ENCODE measurements around the gene NFIA. TPM values are rescaled to one million over a fixed set of nuclear protein-coding genes. Genes with fewer than 3 reads are reported as not detected.

NFIA gene
- total and polyA plus RNA-seq, 10 of the 15 experiments (the other 5 are each of a cell fraction or from before 2014, with no cell fraction given): 0.10 to 0.16 TPM; not detected in 8

DNA sequence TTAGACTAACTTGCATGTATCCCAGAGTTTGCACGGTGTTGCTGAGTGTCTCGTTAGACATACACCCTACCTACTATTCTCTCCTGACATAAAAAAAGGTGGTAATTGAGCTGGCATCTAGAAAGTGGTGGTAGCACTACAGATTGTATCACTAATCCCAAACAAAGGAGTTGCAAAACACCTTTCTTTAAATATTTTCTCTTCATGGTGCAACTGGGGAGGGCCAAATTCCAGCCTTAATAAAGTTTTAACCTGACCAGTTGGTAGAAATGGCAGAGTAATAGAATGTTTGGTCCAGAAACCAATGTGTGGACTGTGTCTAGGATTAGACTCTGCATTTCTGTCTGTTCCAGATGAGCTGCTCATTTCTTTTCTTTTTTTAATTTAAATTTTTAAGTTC lies 40.0 kb downstream of the NFIA start:
- BruUV-seq (replicated peaks): no TSS peak
- POLR2A ChIA-PET: no interaction called here
- no peak overlapping the region for H3K4me2 ChIP-seq (ENCODE audit: control insufficient read depth, insufficient read depth)

More for the DNA sequence above, 40.0 kb downstream of the NFIA start:
- no peak overlapping the region for H3K4me3 ChIP-seq
- ChIA-PET CTCF (no interaction called here), RAD21 (ENCODE audit: unreplicated experiment) (no interaction called here), SMC1A (ENCODE audit: uncharacterized antibody, unreplicated experiment) (no interaction called here)
- no peak overlapping the region for H2AFZ ChIP-seq (ENCODE audit: control insufficient read depth, low read depth, low read length)
- no peaks in the 10 kb centered on the region for H4K20me1 ChIP-seq (ENCODE audit: control insufficient read depth, insufficient read depth)
- DNase-seq (ENCODE audit: low read depth, low spot score) (no peak), FAIRE-seq (no peak), ATAC-seq (no peak)
- in situ Hi-C loops (cut with MboI) (no loop called here), intact Hi-C loops (cut with micrococcal nuclease; ENCODE audit: unreplicated experiment) (no loop called here)
- H3K79me2 ChIP-seq (ENCODE audit: control insufficient read depth, insufficient read depth, low read length): no peaks in the 10 kb centered on the region
- WGBS (ENCODE audit: insufficient coverage, insufficient replicate concordance, low lambda C conversion rate, missing lambda C conversion rate): 0% methylated on average over 2 of the region's 2 CpGs
- TF ChIP-seq ZZZ3 (IDR thresholded peaks at IDR 0.05; ENCODE audit: control insufficient read depth, insufficient read length, low read depth) (no peak), BCLAF1 (IDR thresholded peaks at IDR 0.05) (no peak), POLR2AphosphoS5 (IDR thresholded peaks at IDR 0.05; ENCODE audit: low read length) (no peak), CEBPZ (IDR thresholded peaks at IDR 0.05; ENCODE audit: low read depth, low read length) (no peak), MEF2B (IDR thresholded peaks at IDR 0.05; ENCODE audit: partially characterized antibody, poor library complexity, severe bottlenecking) (no peak), ETV6 (conservative IDR thresholded peaks at IDR 0.05 in 1 of 2, IDR thresholded peaks at IDR 0.05 in 1 of 2; ENCODE audit: borderline replicate concordance in 1 of 2, low read depth in 1 of 2) (no peak), ZNF622 (IDR thresholded peaks at IDR 0.05) (no peak), NKRF (conservative IDR thresholded peaks at IDR 0.05) (no peak), SIN3A (IDR thresholded peaks at IDR 0.05; ENCODE audit: low read depth, low read length) (no peak), HDGF (IDR thresholded peaks at IDR 0.05) (no peak)
- H3K9ac ChIP-seq (ENCODE audit: control insufficient read depth, insufficient read depth, low read length): no peak overlapping the region
- no peaks in the 10 kb centered on the region for H3K4me1 ChIP-seq (ENCODE audit: control insufficient read depth, insufficient read depth, low read length)
- no peaks in the 10 kb centered on the region for H3K36me3 ChIP-seq (ENCODE audit: control insufficient read depth in 2 of 2, insufficient read depth in 2 of 2, low read length in 1 of 2)
- no peaks in the 10 kb centered on the region for H3K27me3 ChIP-seq (replicated peaks in 1 of 2; ENCODE audit: control insufficient read depth in 2 of 2, insufficient read depth in 2 of 2, low read length in 1 of 2)
- H3K27ac ChIP-seq (ENCODE audit: control insufficient read depth, insufficient read depth): no peak overlapping the region
- H3K9me3 ChIP-seq (replicated peaks; ENCODE audit: control insufficient read depth, insufficient read depth, low read length): no peaks in the 10 kb centered on the region

Measured in GM12878 (cell line).